ENCODE measurements around the gene MAST4.
"Not testable (repeated sequence)": the region's sequence is repeated elsewhere in the genome, so short reads cannot be mapped to it uniquely, and the experiment has no call there.

The MAST4 gene

GRCh38 chr5:67147760-67148159 is 551.6 kb downstream of the MAST4 start:
- DNase-seq, result no peak

GRCh38 chr5:67149057-67149950 is 553.1 kb downstream of the MAST4 start:
- no peak for DNase-seq

- DNase-seq, result no peak
Measured at GRCh38 chr5:67149951-67150523, 553.8 kb downstream of the MAST4 start.

GRCh38 chr5:67152400-67152799 is 556.2 kb downstream of the MAST4 start:
- no peak for DNase-seq

- no peak for DNase-seq
Measured at GRCh38 chr5:67153292-67153691, 557.1 kb downstream of the MAST4 start.

- DNase-seq, result no peak
Measured at GRCh38 chr5:67154556-67155206, 558.5 kb downstream of the MAST4 start.

GRCh38 chr5:67156976-67157583 is 560.9 kb downstream of the MAST4 start:
- peak; percentile 59 for DNase-seq

GRCh38 chr5:67160272-67160671 is 564.1 kb downstream of the MAST4 start:
- no peak for DNase-seq

- DNase-seq, result peak; percentile 51
Measured at GRCh38 chr5:67160985-67161384, 564.8 kb downstream of the MAST4 start.

GRCh38 chr5:67161767-67162166 is 565.6 kb downstream of the MAST4 start:
- no peak for DNase-seq

GRCh38 chr5:67163231-67163756 is 567.1 kb downstream of the MAST4 start:
- DNase-seq, result no peak

GRCh38 chr5:67163863-67164595 is 567.8 kb downstream of the MAST4 start:
- DNase-seq, result no peak

- DNase-seq, result no peak
Measured at GRCh38 chr5:67164856-67165525, 568.8 kb downstream of the MAST4 start.

- peak; percentile 84 for DNase-seq
Measured at GRCh38 chr5:67165526-67166459, 569.6 kb downstream of the MAST4 start.

- DNase-seq, result peak; percentile 83
Measured at GRCh38 chr5:67166460-67167285, 570.5 kb downstream of the MAST4 start.

- no peak for DNase-seq
Measured at GRCh38 chr5:67168069-67168468, 571.9 kb downstream of the MAST4 start.

- DNase-seq, result no peak
Measured at GRCh38 chr5:67170767-67171166, 574.6 kb downstream of the MAST4 start.

- not testable (repeated sequence) for DNase-seq
Measured at GRCh38 chr5:67173351-67173750, 577.2 kb downstream of the MAST4 start.

GRCh38 chr5:67173959-67174358 is 577.8 kb downstream of the MAST4 start:
- no peak for DNase-seq

GRCh38 chr5:67176936-67177335 is 580.7 kb downstream of the MAST4 start:
- DNase-seq, result peak; percentile 42
